GM15510 (cell line): Measurements from ENCODE around the gene UPF2.

Experiments used
- POLR2A ChIP-seq: IDR thresholded peaks from 3 replicates; pipeline ENCODE4 v1.6.1; 2011; ENCODE audit warnings: borderline replicate concordance; ENCODE audit not compliant: insufficient read length; ENCODE audit errors: extremely low read depth

Gene UPF2, protein sequence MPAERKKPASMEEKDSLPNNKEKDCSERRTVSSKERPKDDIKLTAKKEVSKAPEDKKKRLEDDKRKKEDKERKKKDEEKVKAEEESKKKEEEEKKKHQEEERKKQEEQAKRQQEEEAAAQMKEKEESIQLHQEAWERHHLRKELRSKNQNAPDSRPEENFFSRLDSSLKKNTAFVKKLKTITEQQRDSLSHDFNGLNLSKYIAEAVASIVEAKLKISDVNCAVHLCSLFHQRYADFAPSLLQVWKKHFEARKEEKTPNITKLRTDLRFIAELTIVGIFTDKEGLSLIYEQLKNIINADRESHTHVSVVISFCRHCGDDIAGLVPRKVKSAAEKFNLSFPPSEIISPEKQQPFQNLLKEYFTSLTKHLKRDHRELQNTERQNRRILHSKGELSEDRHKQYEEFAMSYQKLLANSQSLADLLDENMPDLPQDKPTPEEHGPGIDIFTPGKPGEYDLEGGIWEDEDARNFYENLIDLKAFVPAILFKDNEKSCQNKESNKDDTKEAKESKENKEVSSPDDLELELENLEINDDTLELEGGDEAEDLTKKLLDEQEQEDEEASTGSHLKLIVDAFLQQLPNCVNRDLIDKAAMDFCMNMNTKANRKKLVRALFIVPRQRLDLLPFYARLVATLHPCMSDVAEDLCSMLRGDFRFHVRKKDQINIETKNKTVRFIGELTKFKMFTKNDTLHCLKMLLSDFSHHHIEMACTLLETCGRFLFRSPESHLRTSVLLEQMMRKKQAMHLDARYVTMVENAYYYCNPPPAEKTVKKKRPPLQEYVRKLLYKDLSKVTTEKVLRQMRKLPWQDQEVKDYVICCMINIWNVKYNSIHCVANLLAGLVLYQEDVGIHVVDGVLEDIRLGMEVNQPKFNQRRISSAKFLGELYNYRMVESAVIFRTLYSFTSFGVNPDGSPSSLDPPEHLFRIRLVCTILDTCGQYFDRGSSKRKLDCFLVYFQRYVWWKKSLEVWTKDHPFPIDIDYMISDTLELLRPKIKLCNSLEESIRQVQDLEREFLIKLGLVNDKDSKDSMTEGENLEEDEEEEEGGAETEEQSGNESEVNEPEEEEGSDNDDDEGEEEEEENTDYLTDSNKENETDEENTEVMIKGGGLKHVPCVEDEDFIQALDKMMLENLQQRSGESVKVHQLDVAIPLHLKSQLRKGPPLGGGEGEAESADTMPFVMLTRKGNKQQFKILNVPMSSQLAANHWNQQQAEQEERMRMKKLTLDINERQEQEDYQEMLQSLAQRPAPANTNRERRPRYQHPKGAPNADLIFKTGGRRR

DNA sequence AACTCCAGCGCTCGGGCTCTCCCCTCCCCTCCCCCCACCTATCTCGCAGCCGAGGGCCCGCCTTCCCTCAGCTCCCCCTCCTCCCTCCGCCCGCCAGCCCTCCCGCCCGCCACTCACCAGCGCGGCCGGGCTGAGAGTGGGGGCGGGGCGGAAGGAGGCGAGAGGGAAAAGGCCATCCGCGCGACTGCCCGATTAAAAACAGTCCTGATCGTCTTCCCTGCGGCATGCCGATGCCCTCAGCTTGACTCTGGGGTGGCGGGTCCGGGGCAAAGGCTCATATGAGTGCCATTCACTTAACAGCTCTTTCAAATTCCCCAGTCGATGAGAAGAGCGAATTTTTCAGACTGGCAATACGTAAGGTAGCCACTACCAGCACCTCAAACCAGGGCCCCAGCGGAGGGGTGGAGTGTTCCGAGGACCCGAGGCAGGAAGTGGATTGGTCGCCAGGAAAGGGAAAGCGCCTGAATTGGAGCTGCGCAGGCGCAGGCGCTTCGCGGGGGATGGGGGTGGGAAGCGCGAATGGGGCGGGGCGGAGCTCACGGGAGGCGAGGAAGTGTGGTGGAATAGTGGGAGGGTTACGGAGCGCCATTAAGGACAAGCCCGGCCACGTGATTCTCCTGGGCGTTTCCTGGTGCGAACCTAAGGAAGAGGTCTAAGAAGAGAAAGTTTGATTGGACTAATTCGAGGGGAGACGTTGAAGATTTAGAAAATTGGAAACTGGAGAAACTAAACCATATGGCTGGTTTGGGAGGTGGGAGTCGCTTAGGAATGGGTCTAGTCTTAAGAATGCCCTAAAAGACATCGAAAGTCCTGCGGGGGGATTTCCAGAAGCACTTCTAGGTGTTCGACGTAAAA lies at the start of gene UPF2:
Gene UPF2 (minus strand): TSS at position 13 of the 855 bp plus-strand sequence. CDS start 7,386 bp downstream, outside the sequence.
- TF ChIP-seq POLR2A: peak; percentile 46

DNA sequence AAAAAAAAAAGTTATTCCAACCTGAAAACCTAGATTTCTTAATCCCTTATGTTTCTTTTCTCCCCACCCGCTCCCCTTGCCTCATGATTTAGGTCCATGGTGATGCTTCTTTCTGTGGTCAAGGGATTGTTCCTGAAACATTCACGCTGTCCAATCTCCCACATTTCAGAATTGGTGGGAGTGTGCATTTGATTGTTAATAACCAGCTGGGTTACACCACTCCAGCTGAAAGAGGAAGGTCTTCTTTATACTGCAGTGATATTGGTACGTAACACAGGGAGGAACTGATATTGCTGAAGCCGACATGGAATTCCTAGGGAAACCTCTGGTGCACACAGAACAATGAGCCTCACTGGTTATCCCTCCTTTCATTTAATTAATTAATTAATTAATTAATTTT lies 48.8 kb upstream of the UPF2 start:
- no peak for TF ChIP-seq POLR2A

DNA sequence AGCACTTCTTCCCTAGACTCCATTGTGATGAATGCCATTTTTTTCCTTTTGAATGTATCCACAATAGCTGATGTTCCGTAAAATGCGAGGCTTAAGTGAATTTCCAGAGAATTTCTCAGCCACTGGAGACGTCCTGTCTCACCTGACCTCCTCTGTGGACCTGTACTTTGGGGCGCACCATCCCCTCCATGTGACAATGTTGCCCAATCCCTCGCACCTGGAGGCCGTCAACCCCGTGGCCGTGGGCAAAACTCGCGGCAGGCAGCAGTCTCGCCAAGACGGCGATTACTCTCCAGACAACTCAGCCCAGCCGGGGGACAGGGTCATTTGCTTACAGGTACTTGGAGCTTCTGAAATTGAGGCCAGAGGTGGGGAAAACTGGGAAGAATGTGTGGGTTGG lies 46.3 kb upstream of the UPF2 start:
- no peak for TF ChIP-seq POLR2A

DNA sequence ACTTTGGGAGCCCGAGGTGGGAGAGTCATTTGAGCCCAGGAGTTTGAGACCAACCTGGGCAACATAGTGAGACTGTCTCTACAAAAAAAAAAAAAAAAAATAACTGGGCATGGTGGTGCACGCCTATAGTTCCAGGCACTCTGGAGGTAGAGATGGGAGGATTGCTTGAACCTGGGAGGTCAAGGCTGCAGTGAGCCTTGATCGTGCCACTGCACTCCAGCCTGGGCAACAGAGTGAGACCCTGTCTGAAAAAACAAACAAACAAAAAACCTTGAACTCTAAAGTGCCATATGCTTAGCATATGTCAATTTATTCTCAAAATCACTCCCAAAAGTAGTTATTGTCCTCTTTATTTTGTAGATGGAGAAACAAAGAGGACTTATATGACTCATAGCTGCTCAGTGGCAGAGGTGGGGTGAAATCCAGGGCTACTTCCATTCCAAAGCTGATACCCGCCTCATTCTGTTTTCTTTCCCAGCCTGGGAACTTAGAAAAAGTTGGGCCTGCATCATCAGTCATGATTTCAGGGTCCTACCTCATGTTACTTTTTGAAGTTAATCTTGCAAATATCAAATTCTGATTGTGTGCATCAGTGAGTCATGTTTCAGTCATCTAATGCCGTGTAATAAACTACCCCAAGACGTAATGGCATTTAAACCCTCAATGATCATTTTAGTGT lies 39.4 kb upstream of the UPF2 start:
- TF ChIP-seq POLR2A: no peak

DNA sequence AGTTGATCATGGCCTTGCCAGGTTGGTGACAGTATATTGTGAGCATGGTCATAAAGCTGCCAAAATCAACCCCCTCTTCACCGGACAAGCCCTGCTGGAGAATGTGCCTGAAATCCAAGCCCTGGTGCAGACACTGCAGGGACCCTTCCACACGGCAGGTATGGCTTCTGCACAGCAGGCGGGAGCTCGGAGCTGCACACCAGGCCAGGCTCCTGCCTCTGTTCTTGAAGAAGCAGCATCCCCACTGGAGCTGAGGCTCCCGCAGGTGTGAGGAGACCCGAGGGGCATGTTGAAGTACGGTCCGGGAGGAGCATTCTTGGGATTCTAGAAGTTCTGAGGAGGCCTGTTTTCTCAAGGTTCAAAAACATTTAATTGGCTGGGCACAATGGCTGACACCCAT lies 38.9 kb upstream of the UPF2 start:
- TF ChIP-seq POLR2A: no peak

DNA sequence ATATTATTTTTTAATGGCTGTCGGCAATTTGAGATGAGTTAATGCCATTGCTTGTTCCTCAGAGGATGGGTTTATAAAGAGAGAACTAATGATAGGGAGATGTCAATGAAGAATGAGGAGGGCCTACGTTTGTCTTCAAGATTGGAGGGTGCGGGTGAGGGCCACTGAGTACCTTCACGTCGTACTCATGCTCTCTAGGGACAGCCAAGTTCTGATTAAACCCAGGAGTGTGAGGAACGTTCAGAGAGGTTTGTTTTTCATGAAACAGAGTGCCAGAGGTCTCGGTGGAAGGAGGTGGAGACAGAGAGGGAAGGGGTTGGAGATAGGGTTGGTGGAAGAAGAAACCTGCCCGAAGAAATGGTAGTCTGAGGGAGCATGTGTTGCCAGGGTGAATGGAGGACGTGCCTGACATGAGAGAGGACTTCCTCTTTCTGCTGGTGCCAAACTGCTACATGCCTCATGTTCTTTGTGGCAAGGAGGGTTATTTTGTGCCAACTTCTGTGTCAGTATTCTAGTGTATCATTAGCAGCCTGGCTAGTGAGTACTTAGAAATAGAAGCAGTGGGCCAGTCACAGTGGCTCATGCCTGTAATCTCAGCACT lies 35.1 kb upstream of the UPF2 start:
- TF ChIP-seq POLR2A: no peak

DNA sequence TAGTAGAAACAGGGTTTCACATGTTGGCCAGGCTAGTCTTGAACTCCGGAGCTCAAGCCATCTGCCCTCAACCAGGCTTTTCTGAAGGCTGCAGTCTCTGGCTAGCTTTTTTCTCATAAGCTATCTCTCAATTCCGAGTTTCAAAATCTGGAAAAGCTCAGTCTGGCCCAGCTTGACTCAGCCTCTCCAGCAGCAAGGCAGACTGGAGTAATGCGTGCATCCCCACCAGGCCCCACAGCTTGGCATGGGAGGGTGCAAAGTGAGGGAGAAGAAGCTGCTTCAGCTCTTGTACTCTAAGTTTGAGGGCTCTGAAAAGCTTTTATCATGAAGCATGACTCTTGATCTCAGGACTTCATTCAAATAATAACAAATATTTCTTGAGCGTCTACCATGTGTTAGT lies 30.9 kb upstream of the UPF2 start:
- TF ChIP-seq POLR2A: no peak

DNA sequence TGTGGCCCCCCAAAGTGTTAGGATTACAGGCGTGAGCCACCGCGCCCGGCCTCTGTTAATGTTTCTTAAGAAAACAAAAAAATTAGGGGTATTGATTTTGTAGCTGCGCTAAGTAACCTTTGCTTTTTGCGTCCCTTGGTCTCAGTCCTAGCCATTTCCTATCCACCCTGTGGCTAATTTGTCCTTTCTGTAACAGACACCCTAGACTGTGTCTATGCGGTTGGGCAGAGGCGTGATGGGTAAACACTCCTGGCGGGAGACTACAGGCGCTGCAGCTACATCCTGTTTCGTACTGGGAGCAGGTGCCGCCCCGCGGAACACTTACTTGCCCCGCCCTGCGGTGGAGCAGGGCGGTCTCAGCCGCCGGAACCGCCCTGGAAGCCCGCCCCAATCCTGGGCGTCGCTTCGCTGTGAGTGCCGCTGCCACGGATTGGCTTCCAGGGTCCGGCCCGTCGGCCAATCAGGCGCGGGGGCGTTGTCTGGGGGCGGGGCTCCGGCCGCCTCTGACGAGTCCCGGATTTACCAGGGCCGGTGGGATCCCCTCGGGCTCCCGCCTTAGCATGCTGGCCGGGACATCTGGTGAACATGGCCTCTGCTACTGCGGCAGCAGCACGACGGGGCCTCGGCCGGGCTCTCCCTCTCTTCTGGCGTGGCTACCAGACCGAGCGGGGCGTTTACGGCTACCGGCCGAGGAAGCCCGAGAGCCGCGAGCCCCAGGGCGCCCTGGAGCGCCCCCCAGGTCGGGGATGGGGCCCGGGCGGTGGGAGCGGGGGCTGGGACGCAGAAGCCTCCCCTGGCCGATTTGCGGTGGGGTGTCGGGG lies 26.1 kb upstream of the UPF2 start, which contains the start of gene DHTKD1:
Gene DHTKD1 (plus strand): TSS at position 506 of the 821 bp plus-strand sequence. CDS start 80 bp downstream, at position 586.
- peak; percentile 85 for TF ChIP-seq POLR2A

DNA sequence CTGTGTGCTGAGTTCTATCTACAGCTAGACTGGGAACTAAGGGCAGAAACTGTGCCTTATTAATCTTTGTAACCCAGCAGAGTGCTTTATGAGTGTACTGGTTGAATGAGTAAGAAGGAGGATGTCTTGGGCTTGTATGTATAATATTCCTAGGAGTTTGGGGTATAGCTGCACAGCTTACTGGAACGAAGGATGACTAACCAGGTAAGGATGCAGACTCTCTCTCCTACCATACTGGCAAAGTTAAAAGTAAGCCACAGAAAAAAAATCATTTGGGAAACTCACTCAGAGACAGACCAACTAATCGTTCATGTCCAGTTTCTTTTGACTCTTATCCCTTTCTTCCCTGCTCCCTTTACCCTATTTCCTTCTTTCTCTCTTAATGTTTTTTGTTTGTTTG lies 24.7 kb upstream of the UPF2 start:
- no peak for TF ChIP-seq POLR2A

DNA sequence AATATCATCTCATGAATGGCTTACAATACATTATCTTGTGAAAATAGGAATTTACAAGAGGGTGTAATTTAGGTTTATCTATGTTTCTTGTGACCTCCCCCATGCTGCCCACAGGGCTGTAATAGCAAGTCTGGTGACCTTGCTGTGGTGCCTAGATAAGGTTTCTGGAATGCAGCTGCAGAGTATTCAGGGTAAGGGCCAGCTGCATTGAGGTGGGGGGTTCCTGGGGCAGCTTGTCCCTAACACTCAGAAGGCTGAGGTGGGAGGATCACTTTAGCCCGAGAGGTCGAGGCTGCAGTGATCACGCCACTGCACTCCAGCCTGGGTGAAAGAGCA lies 20.8 kb upstream of the UPF2 start:
- no peak for TF ChIP-seq POLR2A

DNA sequence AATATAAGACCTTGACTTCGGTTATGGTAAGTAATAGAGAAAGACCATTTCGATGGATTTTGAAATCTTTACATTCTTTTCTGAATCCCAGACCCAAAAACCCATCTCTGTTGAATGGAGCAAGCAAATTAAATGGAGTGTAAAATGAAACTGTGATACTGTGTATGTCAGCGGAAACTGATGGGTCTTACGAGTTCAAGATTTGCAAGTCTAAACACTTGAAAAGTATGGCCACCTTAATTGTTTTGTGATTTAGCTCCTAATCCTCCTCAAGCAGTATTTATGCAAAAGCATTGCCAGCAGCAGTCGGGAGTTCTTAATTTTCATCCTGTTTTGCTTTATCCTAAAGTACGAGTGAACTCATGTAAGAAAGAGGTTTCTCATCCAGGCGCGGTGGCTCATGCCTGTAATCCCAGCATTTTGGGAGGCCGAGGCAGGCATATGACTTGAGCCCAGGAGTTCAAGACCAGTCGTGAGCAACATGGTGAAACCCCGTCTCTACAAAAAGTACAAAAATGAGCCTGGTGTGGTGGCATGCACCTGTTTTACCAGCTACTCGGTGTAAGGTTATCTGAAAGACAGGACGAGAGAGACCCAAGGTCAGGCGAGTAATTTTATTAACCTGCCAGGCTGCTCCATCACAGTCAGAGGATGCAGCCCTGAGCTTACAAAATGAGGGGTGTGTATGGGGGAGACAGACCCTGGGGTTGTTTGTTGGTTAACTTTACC lies 20.3 kb upstream of the UPF2 start:
- no peak for TF ChIP-seq POLR2A

DNA sequence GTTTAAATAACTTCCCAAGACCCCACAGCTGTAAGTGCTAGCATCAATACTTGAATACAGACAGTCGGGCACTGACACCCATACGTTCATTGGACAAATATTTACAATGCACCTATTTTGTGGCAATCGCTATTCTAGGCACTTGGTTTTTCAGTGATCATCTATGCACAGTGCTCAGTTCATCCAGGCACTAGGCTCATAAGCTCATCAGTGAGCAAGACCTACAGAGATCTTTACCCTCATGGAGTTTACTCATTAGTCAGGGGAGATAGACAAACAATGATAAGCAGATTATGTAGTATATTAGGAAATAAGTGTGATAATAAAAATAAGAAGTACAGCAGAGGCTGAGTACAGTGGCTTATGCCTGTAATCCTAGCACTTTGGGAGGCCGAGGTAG lies 18.5 kb upstream of the UPF2 start:
- TF ChIP-seq POLR2A: no peak
